GM19467 (cell line): ENCODE results near the gene HEXA.
"Not testable (repeated sequence)": the region's sequence is repeated elsewhere in the genome, so short reads cannot be mapped to it uniquely, and the experiment has no call there.

Source experiments
- ATAC-seq: cut with Tn5 transposase; IDR thresholded peaks from one replicate; pipeline ENCODE4 v1.9.1; 2021; ENCODE audit warnings: mild to moderate bottlenecking, moderate library complexity; ENCODE audit not compliant: unreplicated experiment

HEXA gene

DNA sequence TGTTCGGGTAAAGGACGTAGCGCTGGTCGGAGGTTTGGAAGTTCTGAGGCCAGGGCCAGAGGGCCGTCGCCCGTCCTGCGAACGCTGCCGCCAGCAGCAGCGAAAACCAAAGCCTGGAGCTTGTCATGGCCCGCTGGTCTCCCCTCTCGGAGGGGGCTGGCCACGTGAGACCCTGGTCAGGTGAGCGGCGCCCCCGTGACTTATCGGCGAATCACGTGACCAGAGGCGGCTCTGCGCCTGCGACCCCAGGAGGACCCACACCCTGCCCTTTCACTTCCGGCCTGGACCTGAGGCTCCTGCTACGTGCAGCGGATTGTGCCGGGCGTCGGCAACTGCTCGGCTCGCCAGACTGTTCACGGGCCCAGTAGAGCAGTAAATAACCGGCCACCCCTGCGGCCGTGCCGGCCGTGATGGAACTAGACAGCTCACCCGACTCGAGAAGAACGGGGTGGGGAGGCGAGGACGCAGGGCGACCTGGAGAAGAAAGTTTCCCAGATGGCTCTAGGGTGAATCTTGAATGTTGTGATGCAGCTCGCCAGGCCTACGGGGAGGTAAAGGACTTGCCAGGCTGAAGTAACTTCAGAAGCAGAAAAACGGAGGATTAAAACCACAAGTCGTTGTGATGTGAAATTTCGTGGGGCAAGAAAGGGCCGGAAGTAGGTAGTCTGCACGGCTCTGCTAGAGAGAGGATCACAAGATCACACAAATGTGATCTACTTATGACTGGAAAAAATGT is at the start of gene HEXA:
Gene HEXA (minus strand): TSS at position 169 of the 736 bp plus-strand sequence. CDS start 42 bp downstream, at position 127.
- ATAC-seq = peak; percentile 83

DNA sequence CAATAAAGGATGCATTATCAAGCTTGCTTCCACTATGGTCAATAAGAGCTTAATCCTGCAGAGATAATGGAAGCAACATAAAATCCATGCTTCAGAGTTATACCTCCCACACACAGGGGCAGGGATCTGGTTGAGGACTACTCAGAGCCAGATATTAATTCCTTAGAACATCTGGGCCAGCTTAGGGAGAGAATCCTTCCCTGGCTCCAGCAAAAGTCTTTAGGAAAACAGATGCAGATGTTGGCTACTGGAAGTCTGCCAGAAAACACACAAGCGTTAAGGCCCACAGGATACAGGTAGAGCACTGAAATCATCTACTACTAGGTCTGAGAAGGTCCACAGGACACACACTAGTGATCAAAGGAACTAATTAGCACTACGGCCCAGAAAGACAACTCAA is 47.4 kb upstream of the HEXA start:
- ATAC-seq = no peak

DNA sequence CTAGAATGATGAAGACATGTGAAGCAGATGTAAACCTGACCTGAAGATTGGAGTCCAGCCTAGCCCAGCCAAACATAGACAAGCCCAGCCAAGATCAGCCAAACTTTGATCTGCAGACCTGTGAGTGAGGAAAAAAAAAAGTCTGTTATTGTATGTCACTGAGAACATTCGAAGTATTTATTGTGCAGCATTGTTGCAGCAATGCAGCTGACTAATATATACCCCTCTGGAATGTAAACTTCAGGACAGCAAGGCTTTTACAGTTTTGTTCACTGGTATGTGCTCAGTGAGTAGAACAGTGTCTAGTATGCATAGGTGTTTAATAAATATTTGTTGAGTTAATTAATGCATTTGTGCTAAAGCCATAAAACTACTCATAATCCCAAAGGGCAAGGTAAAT is 45.7 kb upstream of the HEXA start:
- ATAC-seq = no peak

DNA sequence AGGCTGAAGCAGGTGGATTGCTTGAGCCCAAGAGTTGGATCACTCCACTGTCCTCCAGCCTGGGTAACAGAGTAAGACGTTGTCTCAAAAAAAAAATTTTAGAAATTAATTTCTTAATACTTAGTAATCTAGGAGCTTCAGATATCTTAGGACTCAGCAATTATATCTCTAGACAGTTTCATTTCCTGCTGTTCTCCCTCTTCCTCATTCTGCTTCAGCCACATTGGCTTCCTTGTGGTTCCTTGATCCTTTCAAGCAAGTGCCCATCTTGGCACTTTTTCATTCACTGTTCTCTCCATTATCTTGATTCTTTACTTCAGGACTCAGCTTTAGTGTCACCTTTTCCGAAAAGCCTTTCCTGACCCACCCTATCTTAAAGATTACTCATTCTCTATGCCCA is 44.8 kb upstream of the HEXA start:
- no peak for ATAC-seq

DNA sequence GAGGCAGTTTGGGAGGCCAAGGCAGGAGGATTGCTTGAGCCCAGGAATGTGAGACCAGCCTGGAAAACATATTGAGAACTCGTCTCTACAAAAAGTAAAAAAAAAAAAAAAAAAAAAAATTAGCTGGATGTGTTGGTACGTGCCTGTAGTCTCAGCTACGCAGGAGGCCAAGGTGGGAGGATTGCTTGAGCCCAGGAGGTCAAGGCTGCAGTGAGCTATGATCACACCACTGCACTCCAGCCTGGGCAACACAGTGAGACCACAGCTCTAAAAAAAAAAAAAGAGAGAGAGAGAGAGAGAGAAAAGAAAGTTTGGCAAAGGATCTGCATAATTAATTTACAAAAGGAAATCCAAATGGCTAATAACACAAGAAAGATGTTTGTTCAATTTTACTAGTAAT is 44.0 kb upstream of the HEXA start:
- not testable (repeated sequence) for ATAC-seq

DNA sequence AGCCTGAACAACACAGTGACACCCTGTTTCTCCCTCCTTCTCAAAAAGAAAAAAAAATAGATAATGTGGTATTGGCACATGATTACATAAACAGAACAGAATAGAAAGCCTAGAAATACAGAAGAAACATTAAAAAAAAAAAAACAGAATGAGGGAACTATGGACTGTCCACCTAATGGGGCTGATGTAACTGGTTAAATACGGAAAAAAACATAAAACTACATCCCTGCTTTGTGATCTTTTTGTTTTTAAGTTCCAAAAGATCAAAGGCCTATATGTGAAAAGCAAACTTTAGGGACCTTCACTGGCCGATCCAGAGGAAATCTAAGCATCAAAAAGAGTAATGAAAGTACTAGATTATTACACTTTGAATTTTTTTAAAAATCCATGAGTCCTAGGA is 39.5 kb upstream of the HEXA start:
- no peak for ATAC-seq

DNA sequence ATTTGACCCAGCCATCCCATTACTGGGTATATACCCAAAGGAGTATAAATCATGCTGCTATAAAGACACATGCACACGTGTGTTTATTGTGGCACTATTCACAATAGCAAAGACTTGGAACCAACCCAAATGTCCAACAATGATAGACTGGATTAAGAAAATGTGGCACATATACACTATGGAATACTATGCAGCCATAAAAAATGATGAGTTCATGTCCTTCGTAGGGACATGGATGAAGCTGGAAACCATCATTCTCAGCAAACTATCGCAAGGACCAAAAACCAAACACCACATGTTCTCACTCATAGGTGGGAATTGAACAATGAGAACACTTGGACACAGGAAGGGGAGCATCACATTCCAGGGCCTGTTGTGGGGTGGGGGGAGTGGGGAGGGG is 37.5 kb upstream of the HEXA start:
- ATAC-seq = not testable (repeated sequence)

DNA sequence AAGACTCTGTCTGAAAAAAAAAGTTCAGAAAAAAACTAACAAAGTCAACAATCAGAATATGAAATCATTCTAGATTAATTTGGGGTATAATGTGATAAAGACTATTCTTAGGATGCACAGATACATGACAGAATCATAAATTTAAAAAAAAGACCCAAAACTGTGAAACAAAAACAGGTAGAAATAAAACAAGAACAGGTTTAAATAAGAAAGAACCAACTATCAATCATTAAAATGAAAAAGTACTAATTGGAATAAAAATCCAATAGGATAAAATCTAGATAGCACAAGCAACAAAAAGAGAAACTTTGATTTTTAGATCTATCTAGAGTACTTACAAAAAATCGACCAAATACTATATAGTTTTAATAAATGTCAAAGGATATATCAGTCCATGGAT is 35.7 kb upstream of the HEXA start:
- no peak for ATAC-seq

DNA sequence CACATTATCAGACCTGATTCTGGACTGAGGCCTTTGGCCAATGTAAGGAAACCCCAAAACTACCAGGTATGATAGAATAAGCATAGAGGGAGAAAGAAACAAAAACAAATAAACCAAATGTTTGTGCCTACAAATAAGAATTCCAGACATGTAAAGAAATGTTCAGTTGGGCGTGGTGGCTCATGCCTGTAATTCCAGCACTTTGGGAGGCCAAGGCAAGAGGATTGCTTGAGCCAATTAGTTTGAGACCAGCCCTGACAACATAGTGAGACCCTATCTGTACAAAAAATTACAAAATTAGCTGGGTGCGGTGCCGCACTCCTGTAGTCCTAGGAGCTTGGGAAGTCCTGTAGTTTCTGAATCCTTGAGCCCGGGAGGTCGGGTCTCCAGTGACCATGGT is 35.3 kb upstream of the HEXA start:
- no peak for ATAC-seq

DNA sequence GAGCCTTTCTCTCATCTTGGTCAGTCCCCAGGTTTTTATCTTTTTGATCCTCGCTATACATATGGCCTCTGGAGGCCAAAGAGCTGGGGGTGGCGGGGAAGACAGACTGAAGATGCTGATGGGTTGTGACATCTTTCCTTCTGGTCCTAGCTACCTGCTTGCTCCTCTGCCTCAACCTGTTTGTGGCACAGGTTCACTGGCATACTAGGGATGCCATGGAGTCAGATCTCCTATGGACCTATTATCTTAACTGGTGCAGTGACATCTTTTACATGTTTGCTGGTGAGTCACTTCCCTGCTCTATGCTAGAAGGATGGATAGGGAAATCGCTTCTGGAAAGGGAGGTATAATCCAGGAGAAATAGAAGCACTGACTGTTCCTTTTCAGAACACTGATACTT is 31.1 kb upstream of the HEXA start:
- no peak for ATAC-seq

DNA sequence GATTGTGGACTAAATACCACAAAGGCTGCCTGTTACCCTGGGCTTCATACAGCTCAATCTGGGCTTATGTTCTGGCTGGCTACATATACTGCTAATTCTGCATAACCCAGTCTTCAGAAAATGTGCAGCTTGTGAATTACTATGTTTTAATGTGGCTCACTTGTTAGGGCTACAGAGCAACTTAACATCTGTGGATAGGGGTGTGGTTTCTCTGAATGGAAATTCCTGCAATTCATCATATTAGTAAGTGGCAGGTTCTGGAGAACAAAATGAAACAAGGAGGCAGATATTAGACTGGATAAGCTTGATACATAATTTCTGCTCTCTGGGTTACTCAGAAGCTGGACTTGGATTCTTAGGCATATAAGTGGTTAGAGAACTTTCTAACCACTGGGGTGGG is 29.0 kb upstream of the HEXA start:
- no peak for ATAC-seq

DNA sequence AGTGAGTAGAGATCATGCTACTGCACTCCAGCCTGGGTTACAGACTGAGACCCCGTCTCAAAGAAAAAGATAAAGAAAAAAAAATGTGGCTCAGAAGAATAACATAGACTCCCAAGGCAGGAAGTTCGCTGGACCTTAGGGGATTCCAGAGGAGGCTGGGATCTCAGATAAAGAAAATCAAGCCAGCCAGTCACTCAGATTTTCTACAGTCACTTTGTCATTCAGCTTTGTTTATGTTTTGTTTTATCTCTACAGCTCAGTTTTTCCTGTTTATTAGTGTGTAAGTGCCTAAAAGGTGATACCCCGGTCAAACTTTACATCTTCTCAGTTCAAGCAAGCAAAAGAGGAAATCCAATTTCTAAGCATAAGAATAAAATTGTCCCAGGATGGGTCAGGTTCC is 28.5 kb upstream of the HEXA start:
- no peak for ATAC-seq

DNA sequence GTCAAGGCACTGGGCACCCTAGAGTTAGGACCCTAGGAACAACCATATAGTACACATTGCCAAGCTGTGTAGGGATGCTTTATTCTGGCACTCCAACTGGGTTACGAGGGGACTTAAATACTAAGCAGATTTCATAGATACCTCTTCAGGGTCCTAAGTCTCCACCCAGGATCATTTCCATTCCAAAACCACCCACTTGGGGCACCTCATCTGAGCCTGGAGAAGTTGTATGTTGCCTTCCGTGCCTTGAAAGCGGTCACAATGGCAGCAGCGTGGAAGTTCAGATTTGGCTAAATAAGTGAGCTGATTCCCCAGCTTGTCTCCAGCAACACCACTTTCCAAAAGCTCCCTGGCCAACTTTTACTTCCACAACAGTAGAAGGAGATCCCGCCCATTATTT is 26.9 kb upstream of the HEXA start:
- ATAC-seq = no peak

DNA sequence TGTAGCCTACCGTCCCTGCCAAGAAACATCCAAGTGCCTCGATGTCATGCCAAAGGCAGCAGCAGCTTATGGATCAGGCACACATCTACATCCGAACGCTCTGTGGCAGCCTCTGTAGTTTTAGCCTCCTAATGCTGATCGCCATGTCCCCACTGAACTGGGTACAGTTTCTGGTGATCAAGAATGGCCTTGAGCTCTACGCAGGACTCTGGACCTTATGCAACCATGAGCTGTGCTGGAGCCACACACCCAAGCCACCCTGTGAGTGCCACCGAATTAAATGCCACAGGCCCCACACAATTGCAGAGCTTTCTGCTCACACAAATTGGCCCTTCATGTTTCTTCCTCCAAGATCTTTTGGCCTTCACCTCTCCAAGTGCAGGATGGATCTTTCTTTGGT is 22.8 kb upstream of the HEXA start:
- ATAC-seq = no peak

DNA sequence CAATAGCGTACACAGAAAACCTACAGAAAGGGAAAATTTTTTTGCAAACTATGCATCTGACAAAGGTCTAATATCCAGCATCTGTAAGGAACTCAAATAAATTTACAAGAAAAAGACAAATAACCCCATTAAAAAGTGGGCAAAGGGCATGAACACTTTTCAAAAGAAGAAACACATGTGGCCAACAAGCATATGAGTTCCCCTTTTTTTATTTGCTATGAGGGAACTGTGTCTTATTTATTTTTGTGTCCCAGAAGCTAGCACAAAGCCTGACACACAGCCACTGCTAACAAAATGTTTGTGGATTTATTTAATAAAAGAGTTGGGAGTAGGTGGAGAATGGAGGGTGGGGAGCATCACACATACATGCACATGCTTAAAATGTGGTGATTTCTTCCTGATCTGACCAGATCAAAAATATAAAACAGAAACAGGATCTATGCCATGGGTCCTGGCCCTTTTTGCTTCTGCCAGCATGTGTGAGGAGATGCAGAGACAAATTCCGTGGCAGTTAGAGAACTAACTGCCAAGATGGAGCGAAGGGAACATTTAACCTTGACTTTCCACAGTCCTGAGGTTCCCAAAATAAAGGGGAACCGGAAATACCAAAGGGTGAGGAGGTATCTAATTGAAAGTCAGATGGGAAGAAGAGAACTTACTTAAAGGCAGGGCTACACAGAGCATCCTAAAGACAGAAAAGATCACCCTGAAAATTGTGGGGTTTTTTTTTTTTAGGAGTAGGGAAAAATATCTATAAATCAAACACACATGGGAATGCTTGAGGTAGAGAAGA is 22.2 kb upstream of the HEXA start, which contains the start of gene TMEM202:
Gene TMEM202 (plus strand): TSS at position 510 of the 793 bp plus-strand sequence. CDS start 22 bp downstream, at position 532.
- ATAC-seq = no peak

DNA sequence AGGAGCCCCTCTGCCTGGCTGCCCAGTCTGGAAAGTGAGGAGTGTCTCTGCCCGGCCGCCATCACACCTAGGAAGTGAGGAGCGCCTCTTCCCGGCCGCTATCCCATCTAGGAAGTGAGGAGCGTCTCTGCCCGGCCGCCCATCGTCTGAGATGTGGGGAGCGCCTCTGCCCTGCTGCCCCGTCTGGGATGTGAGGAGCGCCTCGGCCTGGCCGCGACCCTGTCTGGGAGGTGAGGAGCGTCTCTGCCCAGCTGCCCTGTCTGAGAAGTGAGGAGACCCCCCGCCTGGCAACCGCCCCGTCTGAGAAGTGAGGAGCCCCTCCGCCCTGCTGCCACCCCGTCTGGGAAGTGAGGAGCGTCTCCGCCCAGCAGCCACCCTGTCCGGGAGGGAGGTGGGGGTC is 20.5 kb upstream of the HEXA start:
- ATAC-seq = not testable (repeated sequence)

DNA sequence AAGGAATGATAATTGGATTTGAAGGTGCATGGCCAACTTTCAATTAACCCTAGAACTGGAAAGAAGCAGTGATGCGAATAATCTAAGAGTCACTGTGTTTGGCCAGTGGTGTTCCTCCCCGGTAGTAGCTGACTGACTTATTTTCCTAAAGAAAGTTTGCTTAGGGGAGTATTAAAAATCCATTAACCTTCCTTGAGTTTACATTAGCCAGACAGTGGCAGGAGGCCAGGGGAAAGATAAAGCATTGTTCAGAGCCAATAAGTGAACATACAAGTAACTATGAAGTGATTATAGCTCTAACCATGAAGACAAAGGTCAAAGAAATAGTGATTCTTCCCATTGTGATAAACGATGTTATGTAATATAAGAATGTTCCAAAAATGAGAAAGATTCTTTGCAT is 13.4 kb upstream of the HEXA start:
- ATAC-seq = no peak

DNA sequence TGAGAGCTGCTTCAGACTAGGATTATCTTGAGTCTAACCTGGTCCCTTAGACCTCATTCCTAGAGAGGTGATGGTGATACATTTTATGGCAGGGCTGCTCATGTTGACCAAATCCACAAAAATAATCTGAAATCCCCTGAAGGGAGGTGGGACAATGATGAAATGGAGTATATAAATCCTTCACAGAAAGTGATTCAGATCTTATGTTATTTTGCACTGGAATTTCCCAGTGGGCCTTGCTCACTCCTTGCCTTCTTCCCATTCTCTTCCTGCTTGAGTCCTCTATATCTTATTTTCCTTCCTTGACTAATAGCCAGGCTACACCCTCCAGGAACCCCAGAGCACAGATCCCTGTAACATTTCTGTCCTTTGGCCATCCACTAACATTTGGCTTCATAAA is 11.9 kb upstream of the HEXA start:
- no peak for ATAC-seq

DNA sequence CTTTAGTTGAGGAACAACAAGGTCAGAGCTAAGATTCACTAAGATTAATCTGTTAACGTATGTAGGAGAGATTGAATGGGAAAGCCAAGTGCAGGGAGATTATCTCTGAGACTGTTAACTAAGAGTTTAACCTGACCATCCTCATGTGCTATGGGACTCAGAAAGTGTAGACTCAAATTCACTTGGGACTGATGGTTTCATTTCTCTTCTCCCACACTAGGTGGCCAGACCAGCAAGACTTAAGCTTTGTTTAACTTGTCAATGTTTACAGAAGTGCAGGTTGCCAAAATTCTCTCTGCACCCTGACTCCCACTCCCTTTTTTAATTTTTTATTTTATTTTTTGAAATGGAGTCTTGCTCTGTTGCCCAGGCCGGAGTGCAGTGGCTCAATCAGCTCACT is 6.3 kb upstream of the HEXA start:
- ATAC-seq = no peak

DNA sequence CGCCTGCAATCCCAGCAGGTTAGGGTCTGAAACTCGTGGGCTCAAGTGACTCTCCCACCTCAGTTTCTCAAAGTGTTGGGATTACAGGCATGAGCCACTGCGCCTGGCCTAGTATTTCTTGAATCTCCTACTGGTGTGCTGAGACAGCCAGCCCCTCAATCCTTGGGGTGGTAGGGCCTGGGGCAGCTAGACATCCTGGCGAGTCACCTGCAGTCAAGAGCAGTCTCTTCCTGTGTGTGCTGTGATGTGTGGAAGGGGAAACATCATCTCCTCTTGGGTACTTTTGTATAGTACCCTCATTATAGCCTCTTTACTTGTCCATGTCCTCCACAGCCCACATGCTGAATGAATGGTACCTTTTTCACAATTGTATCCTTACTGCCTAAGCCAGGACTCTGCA is 4.9 kb upstream of the HEXA start:
- no peak for ATAC-seq

DNA sequence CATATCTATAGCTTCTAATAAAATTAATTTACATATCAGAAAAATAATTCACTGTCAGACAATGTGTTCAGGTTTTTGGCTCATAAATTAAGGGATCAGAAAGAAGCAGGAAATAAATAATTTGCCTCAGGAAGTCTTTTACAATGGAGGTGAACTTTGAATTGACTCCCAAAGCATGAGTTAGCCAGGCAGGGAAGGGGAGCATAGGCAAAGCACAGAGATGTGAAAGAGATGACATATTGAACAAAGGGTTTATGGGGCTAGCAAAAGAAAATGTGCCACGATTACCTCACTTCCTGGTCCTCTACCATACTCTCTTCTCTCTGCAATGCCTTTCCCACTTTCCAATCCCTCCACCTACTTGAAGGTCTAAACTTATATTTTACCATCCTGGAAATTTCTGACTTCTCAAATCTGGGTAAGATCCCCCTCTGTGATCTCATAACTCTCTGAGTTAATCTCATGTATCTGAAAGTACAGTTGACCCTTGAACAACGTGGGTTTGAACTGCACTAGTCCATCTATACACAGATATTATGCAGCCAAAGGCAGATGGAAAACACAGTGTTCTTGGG is 4.1 kb upstream of the HEXA start:
- no peak for ATAC-seq

DNA sequence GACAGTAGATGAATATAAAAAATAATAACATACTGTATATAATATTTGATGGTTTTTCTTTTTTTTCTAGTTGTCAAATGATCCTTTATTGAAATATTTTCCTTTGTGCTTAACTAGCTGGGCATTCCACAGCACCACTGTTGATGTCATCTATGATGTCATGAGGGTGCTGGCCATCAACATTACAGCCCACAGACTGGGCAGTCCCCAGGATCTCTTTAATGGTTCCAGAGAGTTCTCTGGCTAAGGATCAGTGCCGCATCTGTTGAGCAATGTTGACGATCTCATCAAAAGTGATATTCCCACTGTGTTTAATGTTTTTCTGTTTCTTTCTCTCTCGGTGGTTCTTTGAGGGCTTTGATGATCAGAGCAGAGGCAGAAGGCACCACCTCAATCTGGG is 3.3 kb upstream of the HEXA start:
- ATAC-seq = not testable (repeated sequence)
